PC-9 (cell line): Measurements from ENCODE around the gene FANCM. TPM values are rescaled to one million over a fixed set of nuclear protein-coding genes. Genes with fewer than 3 reads are reported as not detected.

Source experiments
- BruUV-seq: library from RNA; stranded (reverse); fragments of 400-500 nt; replicated peaks from 2 replicates; lab custom pipeline; 2021; lab: Mats Ljungman, UMichigan
- CTCF ChIA-PET: fragments of 300-600 bp; sonication (Branson Sonifier 250); formaldehyde crosslinking; loops from one replicate; lab custom pipeline; 2022; ENCODE audit warnings: antibody characterized with exemption; lab: Charles Lee
- POLR2A ChIA-PET: fragments of 300-600 bp; sonication (Branson Sonifier 250); formaldehyde crosslinking; loops from one replicate; lab custom pipeline; 2022; ENCODE audit warnings: antibody characterized with exemption; ENCODE audit not compliant: unreplicated experiment; lab: Charles Lee
- DNase-seq, 2 experiments: peaks; one replicate each; pipeline versions ENCODE4 v3.0.0 to v3.0.0-alpha.2; 2015 to 2022; ENCODE audit warnings: mixed read lengths in 1 of 2
- H2AFZ ChIP-seq: fragments of 200-600 bp; sonication (generic); 2 replicates; pipeline ENCODE4 v1.8.1; 2017; ENCODE audit warnings: antibody characterized with exemption
- H3F3A ChIP-seq: fragments of 200-600 bp; sonication (generic); 2 replicates; pipeline ENCODE4 v1.8.1; 2017; ENCODE audit warnings: antibody characterized with exemption, mild to moderate bottlenecking, low read depth; ENCODE audit not compliant: insufficient read depth
- H3K27ac ChIP-seq: fragments of 200-600 bp; sonication (generic); 2 replicates; pipeline ENCODE4 v1.6.1; 2016; ENCODE audit warnings: mixed run types
- H3K27me3 ChIP-seq: fragments of 200-600 bp; sonication (generic); 2 replicates; pipeline ENCODE4 v1.6.1; 2016; ENCODE audit warnings: low read depth, mixed run types; ENCODE audit not compliant: insufficient read depth
- H3K36me3 ChIP-seq: fragments of 200-600 bp; sonication (generic); 2 replicates; pipeline ENCODE4 v1.6.1; 2016; ENCODE audit warnings: low read depth, mixed run types
- H3K4me1 ChIP-seq: fragments of 200-600 bp; sonication (generic); replicated peaks from 2 replicates; pipeline ENCODE4 v1.6.1; 2016; ENCODE audit warnings: mixed run types; ENCODE audit not compliant: insufficient read depth
- H3K4me2 ChIP-seq: fragments of 200-600 bp; sonication (generic); 2 replicates; pipeline ENCODE4 v1.6.1; 2017; ENCODE audit warnings: mixed run types
- H3K4me3 ChIP-seq: fragments of 200-600 bp; sonication (generic); 2 replicates; pipeline ENCODE4 v1.6.1; 2016; ENCODE audit warnings: mixed run types
- H3K79me2 ChIP-seq: fragments of 200-600 bp; sonication (generic); 2 replicates; pipeline ENCODE4 v1.6.1; 2017; ENCODE audit warnings: low read depth, mixed run types
- H3K9me2 ChIP-seq: fragments of 200-600 bp; sonication (generic); 2 replicates; pipeline ENCODE4 v1.8.1; 2017; ENCODE audit warnings: mild to moderate bottlenecking; ENCODE audit not compliant: insufficient read depth
- H3K9me3 ChIP-seq: fragments of 200-600 bp; sonication (generic); 2 replicates; pipeline ENCODE4 v1.8.1; 2016; ENCODE audit warnings: low read depth; ENCODE audit not compliant: insufficient read depth
- H4K20me1 ChIP-seq: fragments of 200-600 bp; sonication (generic); 2 replicates; pipeline ENCODE4 v1.8.1; 2017; ENCODE audit not compliant: insufficient read depth
- EZH2 ChIP-seq: fragments of 200-600 bp; sonication (generic); IDR thresholded peaks from 2 replicates; pipeline ENCODE4 v1.8.0; 2017; ENCODE audit warnings: antibody characterized with exemption, low read depth
- intact Hi-C: fragments of 100-400 bp; cut with micrococcal nuclease; formaldehyde crosslinking; loops from one replicate; pipeline ENCODE4 v1.10.0; 2022; ENCODE audit not compliant: unreplicated experiment
- total RNA-seq: library from RNA; stranded (reverse); gene quantifications from 2 replicates; pipeline ENCODE4 v1.2.3, GENCODE V29; 2021
- TF ChIP-seq, protein P1 (sequence below): fragments of 200-600 bp; sonication (generic); conservative IDR thresholded peaks from 2 replicates; pipeline ENCODE4 v1.6.1; 2017; ENCODE audit warnings: mixed run types, antibody characterized with exemption, mild to moderate bottlenecking, moderate library complexity

FANCM gene
- total RNA-seq, 1 experiment from 2014 or later, result 9.9 TPM

- Histone ChIP-seq H3K4me3 (no peak overlapping the region), H4K20me1 (no peaks in the 10 kb centered on the region; the same call in 1 of the 2 replicates), H3K36me3 (peaks cover 12% of the 10 kb centered on the region; the same call in 1 of the 2 replicates), H3K9me3 (no peaks in the 10 kb centered on the region), H3K4me1 (peaks cover 19% of the 10 kb centered on the region), H3F3A (no peaks in the 10 kb centered on the region), H3K27me3 (no peaks in the 10 kb centered on the region), H3K27ac (no peak overlapping the region), H3K9me2 (no peaks in the 10 kb centered on the region), H2AFZ (no peak overlapping the region), H3K4me2 (no peak overlapping the region), H3K79me2 (peaks cover 99% of the 10 kb centered on the region)
- no TSS peak for BruUV-seq
- CTCF ChIA-PET, result no interaction called here
- no peak for DNase-seq
- POLR2A ChIA-PET, result no interaction called here
- intact Hi-C loops, result no loop called here
- no peak for TF ChIP-seq EZH2
- TF ChIP-seq, protein P1, sequence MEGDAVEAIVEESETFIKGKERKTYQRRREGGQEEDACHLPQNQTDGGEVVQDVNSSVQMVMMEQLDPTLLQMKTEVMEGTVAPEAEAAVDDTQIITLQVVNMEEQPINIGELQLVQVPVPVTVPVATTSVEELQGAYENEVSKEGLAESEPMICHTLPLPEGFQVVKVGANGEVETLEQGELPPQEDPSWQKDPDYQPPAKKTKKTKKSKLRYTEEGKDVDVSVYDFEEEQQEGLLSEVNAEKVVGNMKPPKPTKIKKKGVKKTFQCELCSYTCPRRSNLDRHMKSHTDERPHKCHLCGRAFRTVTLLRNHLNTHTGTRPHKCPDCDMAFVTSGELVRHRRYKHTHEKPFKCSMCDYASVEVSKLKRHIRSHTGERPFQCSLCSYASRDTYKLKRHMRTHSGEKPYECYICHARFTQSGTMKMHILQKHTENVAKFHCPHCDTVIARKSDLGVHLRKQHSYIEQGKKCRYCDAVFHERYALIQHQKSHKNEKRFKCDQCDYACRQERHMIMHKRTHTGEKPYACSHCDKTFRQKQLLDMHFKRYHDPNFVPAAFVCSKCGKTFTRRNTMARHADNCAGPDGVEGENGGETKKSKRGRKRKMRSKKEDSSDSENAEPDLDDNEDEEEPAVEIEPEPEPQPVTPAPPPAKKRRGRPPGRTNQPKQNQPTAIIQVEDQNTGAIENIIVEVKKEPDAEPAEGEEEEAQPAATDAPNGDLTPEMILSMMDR, result no peak
Measured at GRCh38 chr14:45247427-45247826, 111.7 kb downstream of the FANCM start.

DNA sequence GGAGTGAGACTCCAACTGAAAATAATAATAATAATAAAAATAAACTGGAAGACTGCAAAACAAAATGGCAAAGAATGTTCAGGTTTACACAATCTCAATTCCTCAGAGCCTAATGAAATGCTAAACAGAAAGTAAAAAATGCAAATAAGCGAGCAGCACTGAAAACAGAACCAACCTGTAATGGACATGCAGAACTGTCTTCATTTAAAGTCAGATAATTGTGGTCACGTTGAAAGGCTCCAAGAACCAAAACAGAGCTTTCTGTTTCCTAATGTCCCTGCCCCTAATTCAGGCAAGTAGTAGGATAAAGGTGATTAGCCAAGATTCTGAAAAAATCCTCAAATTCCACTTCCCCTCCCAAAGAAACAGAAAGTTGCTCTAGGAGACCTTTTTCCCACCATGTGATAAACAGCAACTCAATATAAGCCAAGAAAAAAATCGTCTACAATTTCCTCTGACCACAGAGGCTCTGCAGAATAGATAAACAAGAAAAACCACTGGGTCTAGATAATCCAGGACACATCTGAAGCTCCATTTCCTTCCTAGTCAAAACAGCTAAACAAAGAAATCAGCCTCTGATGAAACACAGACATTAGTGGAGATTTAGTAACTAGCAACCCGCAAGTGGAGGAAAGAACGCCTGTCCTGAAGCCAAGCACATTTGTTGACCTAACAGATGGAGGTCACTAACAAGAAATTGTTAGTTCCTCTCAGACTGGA lies 114.3 kb downstream of the FANCM start:
- Histone ChIP-seq H3K36me3 (0 out of 2 replicates have a peak, but pooled peaks cover 4% of the 10 kb centered on the region), H3K4me3 (peak overlapping the region; percentile 10; the same call in 1 of the 2 replicates), H4K20me1 (no peaks in the 10 kb centered on the region; the same call in 1 of the 2 replicates), H3K27ac (peak overlapping the region; percentile 10; the same call in 1 of the 2 replicates), H3K27me3 (no peaks in the 10 kb centered on the region), H3K9me3 (no peaks in the 10 kb centered on the region), H3K4me2 (peak overlapping the region; percentile 99), H2AFZ (no peak overlapping the region), H3K79me2 (peaks cover 79% of the 10 kb centered on the region), H3K9me2 (no peaks in the 10 kb centered on the region), H3F3A (peaks cover 9% of the 10 kb centered on the region), H3K4me1 (peaks cover 26% of the 10 kb centered on the region)
- CTCF ChIA-PET, result no interaction called here
- POLR2A ChIA-PET, result no interaction called here
- DNase-seq, result no peak
- BruUV-seq, result no TSS peak
- no peak for TF ChIP-seq EZH2
- intact Hi-C loops, result loop anchor here (5.0 kb wide), 1 partner anchor 288 kb away; the partner anchor contains the start of genes KLHL28 and TOGARAM1

Other genes with a start within 250 kb of the FANCM start
- gene KLHL28, start 174.0 kb upstream of the FANCM start, total RNA-seq, result 10.3 and 10.5 TPM in 2 replicates
- 9.2 and 12.9 TPM in 2 replicates for gene TOGARAM1, start 173.7 kb upstream of the FANCM start, total RNA-seq
- 33.4 and 37.2 TPM in 2 replicates for gene PRPF39, start 51.8 kb upstream of the FANCM start, total RNA-seq
- 39.4 and 53.5 TPM in 2 replicates for gene FKBP3, start 1.4 kb upstream of the FANCM start, total RNA-seq
- 41.0 and 54.4 TPM in 2 replicates for gene MIS18BP1, start 117.3 kb downstream of the FANCM start, total RNA-seq